Neuronal stem cell (in vitro differentiated cells): ENCODE data around the gene TRIOBP.

Experiments used
- DNase-seq: peaks from one replicate; pipeline ENCODE4 v3.0.0-alpha.2; 2013; ENCODE audit warnings: low spot score
- H2AFZ ChIP-seq: one replicate; pipeline ENCODE4 v1.6.1; 2013; ENCODE audit warnings: mild to moderate bottlenecking, low read length, inconsistent platforms
- H2AK5ac ChIP-seq: 2 replicates; pipeline ENCODE4 v1.6.1; 2013; ENCODE audit warnings: low read depth, mild to moderate bottlenecking, inconsistent platforms, low read length, moderate library complexity, mixed read lengths
- H2BK120ac ChIP-seq: 2 replicates; pipeline ENCODE4 v1.6.1; 2013; ENCODE audit warnings: low read depth, mild to moderate bottlenecking, inconsistent platforms, low read length, moderate library complexity, mixed read lengths
- H2BK12ac ChIP-seq: one replicate; pipeline ENCODE4 v1.6.1; 2013; ENCODE audit warnings: low read length, inconsistent platforms
- H2BK15ac ChIP-seq: 2 replicates; pipeline ENCODE4 v1.6.1; 2013; ENCODE audit warnings: mild to moderate bottlenecking, low read length, inconsistent platforms, mixed read lengths
- H2BK5ac ChIP-seq: one replicate; pipeline ENCODE4 v1.6.1; 2013; ENCODE audit warnings: inconsistent platforms, mild to moderate bottlenecking, low read length, moderate library complexity
- H3K14ac ChIP-seq: one replicate; pipeline ENCODE4 v1.6.1; 2013; ENCODE audit warnings: low read length, inconsistent platforms
- H3K18ac ChIP-seq: 2 replicates; pipeline ENCODE4 v1.6.1; 2013; ENCODE audit warnings: low read length, inconsistent platforms
- H3K23ac ChIP-seq: 2 replicates; pipeline ENCODE4 v1.6.1; 2013; ENCODE audit warnings: low read depth, mild to moderate bottlenecking, mixed read lengths, low read length, inconsistent platforms; ENCODE audit not compliant: poor library complexity
- H3K27ac ChIP-seq: replicated peaks from 3 replicates; pipeline ENCODE4 v1.5.1; 2013; ENCODE audit warnings: low read length, inconsistent platforms
- H3K27me3 ChIP-seq, 3 experiments: 2 replicates each; pipeline ENCODE4 v1.6.1; 2013; ENCODE audit warnings: low read length in 3 of 3, mild to moderate bottlenecking in 2 of 3, inconsistent platforms in 1 of 3, low read depth in 1 of 3, mixed read lengths in 1 of 3, moderate library complexity in 1 of 3; ENCODE audit not compliant: control insufficient read depth in 3 of 3, insufficient read depth in 3 of 3
- H3K36me3 ChIP-seq, 2 donors: replicated peaks in 1 of 2; 2 replicates each; pipeline ENCODE4 v1.6.1; 2013; ENCODE audit warnings: low read length in 2 of 2; ENCODE audit not compliant: control insufficient read depth in 2 of 2, insufficient read depth in 2 of 2
- H3K4ac ChIP-seq: 2 replicates; pipeline ENCODE4 v1.6.1; 2013; ENCODE audit warnings: inconsistent platforms, mild to moderate bottlenecking, low read length, moderate library complexity
- H3K4me1 ChIP-seq, 2 donors: 1 replicate in 1 of 2; 2 replicates in 1 of 2; pipeline ENCODE4 v1.6.1; 2013; ENCODE audit warnings: low read length in 2 of 2, low read depth in 1 of 2; ENCODE audit not compliant: control insufficient read depth in 2 of 2, insufficient read depth in 1 of 2
- H3K4me2 ChIP-seq: one replicate; pipeline ENCODE4 v1.6.1; 2013; ENCODE audit warnings: mild to moderate bottlenecking, low read length, inconsistent platforms; ENCODE audit not compliant: insufficient read depth, poor library complexity, severe bottlenecking
- H3K4me3 ChIP-seq, 2 donors: 2 replicates each; pipeline ENCODE4 v1.5.1; 2013; ENCODE audit warnings: low read length in 2 of 2, mild to moderate bottlenecking in 2 of 2, inconsistent platforms in 1 of 2, moderate library complexity in 1 of 2
- H3K79me1 ChIP-seq: one replicate; pipeline ENCODE4 v1.6.1; 2013; ENCODE audit warnings: low read depth, mild to moderate bottlenecking, inconsistent platforms, low read length, moderate library complexity
- H3K9ac ChIP-seq: one replicate; pipeline ENCODE4 v1.6.1; 2013; ENCODE audit warnings: mild to moderate bottlenecking, low read depth, low read length, inconsistent platforms; ENCODE audit not compliant: poor library complexity
- H3K9me3 ChIP-seq, 2 donors: replicated peaks in 1 of 2; 2 replicates each; pipeline versions ENCODE3 to v1.6.1; 2013; ENCODE audit warnings: low read length in 2 of 2, mild to moderate bottlenecking in 2 of 2, inconsistent platforms in 1 of 2, low read depth in 1 of 2, mixed read lengths in 1 of 2, moderate library complexity in 1 of 2; ENCODE audit not compliant: control insufficient read depth in 2 of 2, insufficient read depth in 1 of 2
- H4K8ac ChIP-seq: one replicate; pipeline ENCODE4 v1.6.1; 2013; ENCODE audit warnings: low read depth, mild to moderate bottlenecking, inconsistent platforms, low read length, moderate library complexity
- H4K91ac ChIP-seq: one replicate; pipeline ENCODE4 v1.6.1; 2013; ENCODE audit warnings: low read length, low read depth, mild to moderate bottlenecking, inconsistent platforms; ENCODE audit not compliant: poor library complexity
- WGBS, 2 donors: extraction: QIAGEN DNeasy Blood & Tissue Kit; methylation state at CpG; one replicate each; pipeline ENCODE4 v1.1.7; 2013; ENCODE audit warnings: missing lambda C conversion rate in 2 of 2, mixed read lengths in 1 of 2; ENCODE audit not compliant: insufficient read length in 2 of 2, insufficient replicate concordance in 1 of 2; ENCODE audit errors: extremely low coverage in 2 of 2; 5-methylcytosine and 5-hydroxymethylcytosine counted together

Gene TRIOBP

DNA sequence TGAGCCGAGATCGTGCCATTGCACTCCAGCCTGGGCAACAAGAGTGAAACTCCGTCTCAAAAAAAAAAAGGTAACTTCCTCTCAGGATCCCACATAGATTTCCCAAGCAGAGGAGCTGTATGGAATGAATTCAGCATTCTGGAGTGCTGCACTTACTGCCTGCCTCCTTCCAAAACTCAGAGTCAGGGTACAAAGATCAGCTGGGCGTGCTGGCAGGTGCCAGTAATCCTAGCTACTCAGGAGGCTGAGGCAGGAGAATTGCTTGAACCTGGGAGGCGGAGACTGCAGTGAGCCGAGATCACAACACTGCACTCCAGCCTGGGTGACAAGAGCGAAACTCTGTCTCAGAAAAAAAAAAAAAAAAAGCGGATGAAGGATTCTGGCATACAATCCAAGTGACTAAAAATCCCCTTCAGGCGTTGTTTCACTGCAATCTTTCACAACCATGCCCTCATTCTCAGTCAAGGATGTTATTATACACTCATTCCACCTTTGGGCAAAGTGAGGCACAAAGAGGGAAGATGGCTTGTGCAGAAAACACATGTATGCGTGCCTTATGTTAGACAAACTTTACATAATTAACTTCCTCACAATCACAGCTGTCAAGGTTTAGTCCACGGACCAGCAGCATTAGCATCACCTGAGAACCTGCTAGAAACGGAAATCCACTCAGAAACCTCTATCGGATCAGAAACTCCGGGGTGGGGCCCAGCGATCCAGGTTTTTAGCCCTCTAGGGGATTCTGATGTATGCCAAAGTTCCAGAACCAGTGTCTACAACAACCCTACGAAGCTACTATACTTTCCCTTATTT is 11.8 kb upstream of the TRIOBP start:
- Histone ChIP-seq H2AFZ (peak overlapping the region; percentile 97), H3K27me3 (no peaks in the 10 kb centered on the region), H3K14ac (no peak overlapping the region), H2BK15ac (no peak overlapping the region), H2BK12ac (no peak overlapping the region), H3K4me3 (no peak overlapping the region), H2BK5ac (no peak overlapping the region), H2AK5ac (no peak overlapping the region), H4K91ac (no peak overlapping the region), H3K4me2 (no peak overlapping the region), H3K27ac (no peak overlapping the region), H3K18ac (no peak overlapping the region), H4K8ac (no peak overlapping the region), H3K36me3 (peaks cover 9 to 17% of the 10 kb centered on the region in 2 donors), H3K23ac (no peak overlapping the region), H3K79me1 (peaks cover 3% of the 10 kb centered on the region), H3K4ac (no peak overlapping the region), H3K9ac (no peak overlapping the region), H3K4me1 (peaks cover 0 to 4% of the 10 kb centered on the region in 2 donors), H3K9me3 (no peaks in the 10 kb centered on the region), H2BK120ac (no peak overlapping the region)
- DNase-seq: no peak
- WGBS, 2 donors: no CpG with 5 or more reads among the region's 16 CpGs

DNA sequence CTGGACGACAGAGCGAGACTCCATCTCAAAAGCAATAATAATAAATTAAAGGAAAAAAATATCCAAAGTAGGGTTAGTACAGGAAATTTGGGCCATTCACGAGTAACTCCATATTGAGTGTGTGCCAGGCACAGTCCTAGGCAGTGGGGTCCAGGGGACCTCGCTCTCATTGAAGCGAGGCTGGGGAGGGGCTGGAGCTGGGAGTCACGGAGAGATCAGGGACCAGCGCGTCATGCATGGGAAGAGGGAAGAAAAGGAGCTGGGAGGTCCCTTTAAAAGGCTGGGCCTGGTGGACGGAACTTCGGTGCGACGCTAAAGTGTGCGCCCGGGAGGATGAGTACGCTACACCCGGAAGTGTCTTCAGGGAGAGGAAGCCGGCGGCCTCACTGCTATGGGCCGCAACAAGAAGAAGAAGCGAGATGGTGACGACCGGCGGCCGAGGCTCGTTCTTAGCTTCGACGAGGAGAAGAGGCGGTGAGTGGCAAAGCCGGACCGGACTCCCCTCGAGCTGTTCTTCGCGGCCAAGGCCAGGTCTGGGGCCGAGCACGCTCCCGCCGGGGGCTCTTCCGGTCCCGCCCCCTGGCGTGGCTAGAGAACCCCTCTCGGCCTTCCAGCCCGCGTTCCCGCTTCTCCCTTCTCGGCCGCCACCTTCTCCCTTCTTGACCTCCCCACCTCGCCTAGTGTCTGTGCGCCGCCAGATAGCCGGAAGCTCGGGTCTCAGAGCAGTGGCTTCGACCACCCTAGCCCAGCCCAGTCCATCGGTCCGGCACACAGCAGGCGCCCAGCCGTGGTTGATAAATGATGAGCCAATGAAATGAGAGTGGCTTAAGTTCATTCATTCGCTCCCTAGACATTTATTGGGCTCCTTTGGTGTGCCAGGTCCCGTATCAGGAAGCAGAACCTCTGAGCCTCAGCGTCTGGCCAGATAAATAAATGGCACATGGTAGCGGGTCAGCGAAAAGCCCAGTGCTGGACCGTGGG is 10.6 kb upstream of the TRIOBP start, which contains the start of gene NOL12:
NOL12 (plus strand) TSS at position 342 of the 981 bp plus-strand sequence; CDS start at position 392, 50 bp downstream.
- Histone ChIP-seq H3K9ac (peak within 1 kb of the TSS; percentile 87), H3K23ac (peak within 1 kb of the TSS; percentile 19), H4K91ac (no peak within 1 kb of the TSS), H3K27ac (peak within 1 kb of the TSS; percentile 36), H2BK12ac (no peak within 1 kb of the TSS), H3K27me3 (no peaks in the 10 kb centered on the region), H3K4me2 (peak within 1 kb of the TSS; percentile 95), H2BK5ac (peak within 1 kb of the TSS; percentile 8), H2BK15ac (no peak within 1 kb of the TSS), H3K18ac (peak within 1 kb of the TSS; percentile 88), H3K79me1 (peaks cover 3% of the 10 kb centered on the region), H3K4me1 (peaks cover 0 to 4% of the 10 kb centered on the region in 2 donors), H3K4me3 (peak within 1 kb of the TSS; percentile 85 to 90), H3K4ac (no peak within 1 kb of the TSS), H2AFZ (peak within 1 kb of the TSS; percentile 97), H4K8ac (peak within 1 kb of the TSS; percentile 74), H3K9me3 (no peaks in the 10 kb centered on the region), H2AK5ac (peak within 1 kb of the TSS; percentile 6), H3K36me3 (peaks cover 18 to 30% of the 10 kb centered on the region in 2 donors), H2BK120ac (no peak within 1 kb of the TSS), H3K14ac (no peak within 1 kb of the TSS)
- peak; percentile 92 for DNase-seq
- WGBS, 2 donors: no CpG with 5 or more reads among the region's 62 CpGs

DNA sequence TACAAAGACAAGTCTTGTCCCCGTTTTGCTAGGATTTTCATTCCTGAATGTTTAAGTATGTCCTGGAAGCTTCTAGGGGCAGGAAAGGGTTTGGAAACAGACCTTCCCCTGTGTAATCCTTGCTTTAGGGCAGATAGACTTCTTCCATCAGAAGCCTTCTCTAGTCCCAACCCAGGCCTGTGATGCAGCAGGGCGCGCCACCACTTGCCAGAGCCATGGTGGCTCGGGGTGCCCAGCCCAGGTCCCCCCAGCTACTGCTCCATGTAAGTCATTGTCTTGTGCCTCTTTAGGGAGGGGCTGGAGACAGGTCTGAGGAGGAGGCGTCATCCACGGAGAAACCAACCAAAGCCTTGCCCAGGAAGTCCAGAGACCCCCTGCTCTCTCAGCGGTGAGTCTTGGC is 6.4 kb upstream of the TRIOBP start:
- Histone ChIP-seq H3K4ac (no peak overlapping the region), H3K9ac (no peak overlapping the region), H3K18ac (no peak overlapping the region), H2AK5ac (no peak overlapping the region), H3K23ac (no peak overlapping the region), H4K91ac (no peak overlapping the region), H3K4me3 (no peak overlapping the region), H3K27me3 (no peaks in the 10 kb centered on the region), H2BK12ac (no peak overlapping the region), H3K4me1 (peaks cover 0 to 4% of the 10 kb centered on the region in 2 donors), H4K8ac (peak overlapping the region; percentile 43), H3K79me1 (peaks cover 3% of the 10 kb centered on the region), H3K4me2 (no peak overlapping the region), H2BK15ac (no peak overlapping the region), H2AFZ (no peak overlapping the region), H2BK120ac (no peak overlapping the region), H2BK5ac (no peak overlapping the region), H3K36me3 (peaks cover 28 to 54% of the 10 kb centered on the region in 2 donors), H3K14ac (no peak overlapping the region), H3K9me3 (no peaks in the 10 kb centered on the region), H3K27ac (no peak overlapping the region)
- DNase-seq: no peak
- WGBS, 2 donors: no CpG with 5 or more reads among the region's 7 CpGs
